ENCODE results near the gene PPP1R12B.
"Not testable (repeated sequence)": the region's sequence is repeated elsewhere in the genome, so short reads cannot be mapped to it uniquely, and the experiment has no call there.

PPP1R12B gene

GRCh38 chr1:202452508-202452907 is 104.0 kb downstream of the PPP1R12B start:
- Histone ChIP-seq H3K36me3 (ENCODE audit: insufficient read depth, low read length) (no peaks in the 10 kb centered on the region), H3K27me3 (ENCODE audit: insufficient read depth, low read length) (no peaks in the 10 kb centered on the region), H3K4me1 (ENCODE audit: insufficient read depth, low read length) (no peaks in the 10 kb centered on the region), H2AFZ (ENCODE audit: low read depth, low read length) (no peak overlapping the region), H3K4me3 (ENCODE audit: low read length) (no peak overlapping the region), H3K9me3 (ENCODE audit: low read length) (no peaks in the 10 kb centered on the region)

GRCh38 chr1:202456372-202457169 is 108.1 kb downstream of the PPP1R12B start:
- not testable (repeated sequence) for H3K9me3 ChIP-seq (ENCODE audit: low read length); H3K27me3 ChIP-seq (ENCODE audit: insufficient read depth, low read length); H3K36me3 ChIP-seq (ENCODE audit: insufficient read depth, low read length); H2AFZ ChIP-seq (ENCODE audit: low read depth, low read length); H3K4me3 ChIP-seq (ENCODE audit: low read length)
- peaks cover 20% of the 10 kb centered on the region for H3K4me1 ChIP-seq (ENCODE audit: insufficient read depth, low read length)

GRCh38 chr1:202458651-202459050 is 110.2 kb downstream of the PPP1R12B start:
- peaks cover 20% of the 10 kb centered on the region for H3K4me1 ChIP-seq (ENCODE audit: insufficient read depth, low read length)
- not testable (repeated sequence) for H3K4me3 ChIP-seq (ENCODE audit: low read length); H3K27me3 ChIP-seq (ENCODE audit: insufficient read depth, low read length); H3K9me3 ChIP-seq (ENCODE audit: low read length); H3K36me3 ChIP-seq (ENCODE audit: insufficient read depth, low read length); H2AFZ ChIP-seq (ENCODE audit: low read depth, low read length)

- H3K36me3 ChIP-seq (ENCODE audit: insufficient read depth, low read length); H3K4me3 ChIP-seq (ENCODE audit: low read length); H3K27me3 ChIP-seq (ENCODE audit: insufficient read depth, low read length); H2AFZ ChIP-seq (ENCODE audit: low read depth, low read length); H3K9me3 ChIP-seq (ENCODE audit: low read length): not testable (repeated sequence)
- H3K4me1 ChIP-seq (ENCODE audit: insufficient read depth, low read length), result peaks cover 20% of the 10 kb centered on the region
These were observed 111.1 kb downstream of the PPP1R12B start for GRCh38 chr1:202459470-202460142.

GRCh38 chr1:202460143-202460495 is 111.6 kb downstream of the PPP1R12B start:
- H3K4me1 ChIP-seq (ENCODE audit: insufficient read depth, low read length), result peaks cover 20% of the 10 kb centered on the region
- not testable (repeated sequence) for H3K27me3 ChIP-seq (ENCODE audit: insufficient read depth, low read length); H2AFZ ChIP-seq (ENCODE audit: low read depth, low read length); H3K9me3 ChIP-seq (ENCODE audit: low read length); H3K36me3 ChIP-seq (ENCODE audit: insufficient read depth, low read length); H3K4me3 ChIP-seq (ENCODE audit: low read length)

- H2AFZ ChIP-seq (ENCODE audit: low read depth, low read length), result no peak overlapping the region
- no peaks in the 10 kb centered on the region for H3K9me3 ChIP-seq (ENCODE audit: low read length)
- H3K27me3 ChIP-seq (ENCODE audit: insufficient read depth, low read length), result no peaks in the 10 kb centered on the region
- H3K4me3 ChIP-seq (ENCODE audit: low read length), result no peak overlapping the region
- peaks cover 20% of the 10 kb centered on the region for H3K4me1 ChIP-seq (ENCODE audit: insufficient read depth, low read length)
- no peaks in the 10 kb centered on the region for H3K36me3 ChIP-seq (ENCODE audit: insufficient read depth, low read length)
These were observed 114.0 kb downstream of the PPP1R12B start for GRCh38 chr1:202462342-202463076.

GRCh38 chr1:202464153-202464742 is 115.7 kb downstream of the PPP1R12B start:
- H3K27me3 ChIP-seq (ENCODE audit: insufficient read depth, low read length); H3K36me3 ChIP-seq (ENCODE audit: insufficient read depth, low read length); H3K4me3 ChIP-seq (ENCODE audit: low read length); H3K9me3 ChIP-seq (ENCODE audit: low read length); H2AFZ ChIP-seq (ENCODE audit: low read depth, low read length): not testable (repeated sequence)
- peaks cover 12% of the 10 kb centered on the region for H3K4me1 ChIP-seq (ENCODE audit: insufficient read depth, low read length)

- H3K9me3 ChIP-seq (ENCODE audit: low read length); H3K4me1 ChIP-seq (ENCODE audit: insufficient read depth, low read length); H3K36me3 ChIP-seq (ENCODE audit: insufficient read depth, low read length); H3K4me3 ChIP-seq (ENCODE audit: low read length); H3K27me3 ChIP-seq (ENCODE audit: insufficient read depth, low read length); H2AFZ ChIP-seq (ENCODE audit: low read depth, low read length): not testable (repeated sequence)
These were observed 117.3 kb downstream of the PPP1R12B start for GRCh38 chr1:202465644-202466270.

- not testable (repeated sequence) for H3K27me3 ChIP-seq (ENCODE audit: insufficient read depth, low read length); H3K4me3 ChIP-seq (ENCODE audit: low read length); H3K36me3 ChIP-seq (ENCODE audit: insufficient read depth, low read length); H3K9me3 ChIP-seq (ENCODE audit: low read length); H2AFZ ChIP-seq (ENCODE audit: low read depth, low read length); H3K4me1 ChIP-seq (ENCODE audit: insufficient read depth, low read length)
These were observed 117.8 kb downstream of the PPP1R12B start for GRCh38 chr1:202466339-202466738.

- H3K36me3 ChIP-seq (ENCODE audit: insufficient read depth, low read length); H3K27me3 ChIP-seq (ENCODE audit: insufficient read depth, low read length); H3K4me1 ChIP-seq (ENCODE audit: insufficient read depth, low read length); H3K4me3 ChIP-seq (ENCODE audit: low read length); H3K9me3 ChIP-seq (ENCODE audit: low read length); H2AFZ ChIP-seq (ENCODE audit: low read depth, low read length): not testable (repeated sequence)
These were observed 118.9 kb downstream of the PPP1R12B start for GRCh38 chr1:202467381-202467780.

GRCh38 chr1:202468695-202469094 is 120.2 kb downstream of the PPP1R12B start:
- H3K4me1 ChIP-seq (ENCODE audit: insufficient read depth, low read length); H3K36me3 ChIP-seq (ENCODE audit: insufficient read depth, low read length); H3K4me3 ChIP-seq (ENCODE audit: low read length); H3K9me3 ChIP-seq (ENCODE audit: low read length); H2AFZ ChIP-seq (ENCODE audit: low read depth, low read length); H3K27me3 ChIP-seq (ENCODE audit: insufficient read depth, low read length): not testable (repeated sequence)

- not testable (repeated sequence) for H3K4me1 ChIP-seq (ENCODE audit: insufficient read depth, low read length); H3K36me3 ChIP-seq (ENCODE audit: insufficient read depth, low read length); H3K4me3 ChIP-seq (ENCODE audit: low read length); H3K9me3 ChIP-seq (ENCODE audit: low read length); H2AFZ ChIP-seq (ENCODE audit: low read depth, low read length); H3K27me3 ChIP-seq (ENCODE audit: insufficient read depth, low read length)
These were observed 120.6 kb downstream of the PPP1R12B start for GRCh38 chr1:202469123-202469522.

- H3K36me3 ChIP-seq (ENCODE audit: insufficient read depth, low read length), result no peaks in the 10 kb centered on the region
- H3K4me3 ChIP-seq (ENCODE audit: low read length), result no peak overlapping the region
- no peaks in the 10 kb centered on the region for H3K27me3 ChIP-seq (ENCODE audit: insufficient read depth, low read length)
- peaks cover 8% of the 10 kb centered on the region for H3K4me1 ChIP-seq (ENCODE audit: insufficient read depth, low read length)
- H3K9me3 ChIP-seq (ENCODE audit: low read length), result no peaks in the 10 kb centered on the region
- no peak overlapping the region for H2AFZ ChIP-seq (ENCODE audit: low read depth, low read length)
These were observed 122.7 kb downstream of the PPP1R12B start for GRCh38 chr1:202471246-202471645.

Data from neuron (in vitro differentiated cells).